Colonic mucosa (tissue), 4 donors: ENCODE measurements around the gene BTN1A1. TPM values are rescaled to one million over a fixed set of nuclear protein-coding genes. Genes with fewer than 3 reads are reported as not detected.
A peak's percentile ranks its signal among the peaks of the same experiment; 100 is the strongest.
"Not testable (repeated sequence)": the region's sequence is repeated elsewhere in the genome, so short reads cannot be mapped to it uniquely, and the experiment has no call there.

Experiments used
- DNase-seq: peaks from one replicate; pipeline ENCODE4 v3.0.0-alpha.2; 2020
- H3K27ac ChIP-seq: fragments of 200-600 bp; one replicate; pipeline ENCODE4 v1.8.0; 2021
- H3K27me3 ChIP-seq: fragments of 200-600 bp; one replicate; pipeline ENCODE4 v1.8.0; 2021
- H3K36me3 ChIP-seq: fragments of 200-600 bp; one replicate; pipeline ENCODE4 v1.8.0; 2021
- H3K4me1 ChIP-seq: fragments of 200-600 bp; one replicate; pipeline ENCODE4 v1.8.0; 2021; ENCODE audit warnings: mild to moderate bottlenecking
- H3K4me3 ChIP-seq: fragments of 200-600 bp; one replicate; pipeline ENCODE4 v1.8.0; 2021
- H3K9ac ChIP-seq, 2 donors: one replicate each; pipeline ENCODE4 v1.7.0; 2013; ENCODE audit warnings: control low read depth in 2 of 2, low read depth in 2 of 2, low read length in 2 of 2
- H3K9me3 ChIP-seq: fragments of 200-600 bp; one replicate; pipeline ENCODE4 v1.8.0; 2021
- intact Hi-C: fragments of 100-400 bp; cut with DNase I; formaldehyde crosslinking; loops from one replicate; pipeline ENCODE4 v1.14.1; 2022
- total RNA-seq, 2 donors: library from RNA; stranded (reverse); fragmentation: NEBNext Ultra II Directional in 1 of 2; extraction: Animal tissue kit (Norgen Biotek cat#: 25700) in 1 of 2; gene quantifications; one replicate each; pipeline ENCODE4 v1.2.1, GENCODE V29; 2021
- TF ChIP-seq, protein P1 (sequence below): fragments of 200-600 bp; IDR thresholded peaks from one replicate; pipeline ENCODE4 v1.8.0; 2022; ENCODE audit warnings: antibody characterized with exemption, mild to moderate bottlenecking
- donor health status: healthy.
- donor health status: DM: no; HTN: no; CAD: no.
- donor health status: DM: no; HTN: no; CAD: no.

Gene BTN1A1
- total RNA-seq, 2 donors from 2014 or later, result not detected

DNA sequence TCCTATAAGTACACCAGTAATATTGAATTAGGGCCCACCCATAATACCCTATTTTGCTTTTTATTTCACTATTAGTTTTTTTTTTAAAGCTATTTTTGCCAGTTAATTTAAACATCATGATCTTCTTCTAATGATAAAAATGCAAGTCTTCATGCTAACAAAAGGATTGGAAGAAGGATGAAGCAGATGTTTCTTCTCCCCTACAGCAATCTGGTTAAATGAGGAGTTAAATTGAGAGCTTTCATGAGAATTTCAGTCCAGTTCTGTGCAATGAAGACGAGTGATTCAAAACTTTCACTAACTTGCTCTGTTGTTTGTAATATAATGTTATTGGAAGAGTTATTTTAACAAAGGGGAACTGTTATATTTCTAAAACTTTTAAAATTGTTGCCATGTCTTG lies 41.5 kb downstream of the BTN1A1 start:
- Histone ChIP-seq H3K4me1 (peaks cover 12% of the 10 kb centered on the region), H3K9me3 (no peaks in the 10 kb centered on the region), H3K9ac (no peak overlapping the region), H3K36me3 (no peaks in the 10 kb centered on the region), H3K4me3 (no peak overlapping the region), H3K27ac (no peak overlapping the region), H3K27me3 (no peaks in the 10 kb centered on the region)
- TF ChIP-seq, protein P1, sequence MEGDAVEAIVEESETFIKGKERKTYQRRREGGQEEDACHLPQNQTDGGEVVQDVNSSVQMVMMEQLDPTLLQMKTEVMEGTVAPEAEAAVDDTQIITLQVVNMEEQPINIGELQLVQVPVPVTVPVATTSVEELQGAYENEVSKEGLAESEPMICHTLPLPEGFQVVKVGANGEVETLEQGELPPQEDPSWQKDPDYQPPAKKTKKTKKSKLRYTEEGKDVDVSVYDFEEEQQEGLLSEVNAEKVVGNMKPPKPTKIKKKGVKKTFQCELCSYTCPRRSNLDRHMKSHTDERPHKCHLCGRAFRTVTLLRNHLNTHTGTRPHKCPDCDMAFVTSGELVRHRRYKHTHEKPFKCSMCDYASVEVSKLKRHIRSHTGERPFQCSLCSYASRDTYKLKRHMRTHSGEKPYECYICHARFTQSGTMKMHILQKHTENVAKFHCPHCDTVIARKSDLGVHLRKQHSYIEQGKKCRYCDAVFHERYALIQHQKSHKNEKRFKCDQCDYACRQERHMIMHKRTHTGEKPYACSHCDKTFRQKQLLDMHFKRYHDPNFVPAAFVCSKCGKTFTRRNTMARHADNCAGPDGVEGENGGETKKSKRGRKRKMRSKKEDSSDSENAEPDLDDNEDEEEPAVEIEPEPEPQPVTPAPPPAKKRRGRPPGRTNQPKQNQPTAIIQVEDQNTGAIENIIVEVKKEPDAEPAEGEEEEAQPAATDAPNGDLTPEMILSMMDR, result no peak
- DNase-seq, result no peak
- intact Hi-C loops, result no loop called here

DNA sequence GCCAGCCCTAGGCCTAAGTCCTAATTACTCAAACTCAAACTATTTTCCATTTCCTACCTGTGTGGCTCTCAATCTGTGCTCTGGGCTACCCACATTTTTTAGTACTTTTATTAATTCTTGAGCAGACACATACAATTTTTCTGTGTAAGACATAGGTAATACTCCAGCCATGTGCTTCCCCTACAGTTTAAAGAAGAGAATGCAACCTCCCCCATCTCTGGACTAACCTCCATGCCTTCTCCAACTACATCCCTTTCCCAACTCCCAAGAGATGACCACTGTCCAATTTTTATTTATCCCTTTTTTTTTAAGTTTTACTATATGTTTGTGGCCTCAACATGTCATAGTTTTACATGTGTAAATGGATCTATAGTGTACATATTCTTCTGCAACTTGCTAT lies 43.9 kb downstream of the BTN1A1 start:
- H3K4me1 ChIP-seq, result peaks cover 7% of the 10 kb centered on the region
- TF ChIP-seq, protein P1, result no peak
- no peak overlapping the region for H3K27ac ChIP-seq
- H3K4me3 ChIP-seq, result no peak overlapping the region
- DNase-seq, result no peak
- no peak overlapping the region for H3K9ac ChIP-seq
- H3K9me3 ChIP-seq, result no peaks in the 10 kb centered on the region
- H3K27me3 ChIP-seq, result no peaks in the 10 kb centered on the region
- intact Hi-C loops, result no loop called here
- no peaks in the 10 kb centered on the region for H3K36me3 ChIP-seq

DNA sequence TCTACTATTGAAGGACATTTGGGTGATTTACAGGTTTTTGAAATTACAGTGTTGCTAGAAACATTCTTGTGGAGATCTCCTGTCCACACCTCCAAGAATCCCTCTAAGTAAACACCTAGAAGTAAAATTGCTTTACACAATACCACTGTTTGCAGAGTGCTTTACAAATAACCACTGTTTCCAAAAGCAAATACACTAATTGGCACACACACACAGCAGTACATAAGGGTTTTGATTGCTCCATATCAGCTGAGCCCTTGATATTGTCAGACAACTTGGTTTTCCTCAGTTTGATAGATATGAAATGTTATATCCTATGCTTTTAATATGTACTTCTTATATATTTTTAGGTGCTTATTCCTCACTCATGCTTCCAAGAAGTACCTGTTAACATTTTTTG lies 44.4 kb downstream of the BTN1A1 start:
- H3K27me3 ChIP-seq, result no peaks in the 10 kb centered on the region
- H3K9me3 ChIP-seq, result no peaks in the 10 kb centered on the region
- peaks cover 3% of the 10 kb centered on the region for H3K4me1 ChIP-seq
- no peak overlapping the region for H3K9ac ChIP-seq
- intact Hi-C loops, result no loop called here
- no peak overlapping the region for H3K27ac ChIP-seq
- H3K36me3 ChIP-seq, result no peaks in the 10 kb centered on the region
- TF ChIP-seq, protein P1, result no peak
- H3K4me3 ChIP-seq, result no peak overlapping the region
- DNase-seq, result no peak

DNA sequence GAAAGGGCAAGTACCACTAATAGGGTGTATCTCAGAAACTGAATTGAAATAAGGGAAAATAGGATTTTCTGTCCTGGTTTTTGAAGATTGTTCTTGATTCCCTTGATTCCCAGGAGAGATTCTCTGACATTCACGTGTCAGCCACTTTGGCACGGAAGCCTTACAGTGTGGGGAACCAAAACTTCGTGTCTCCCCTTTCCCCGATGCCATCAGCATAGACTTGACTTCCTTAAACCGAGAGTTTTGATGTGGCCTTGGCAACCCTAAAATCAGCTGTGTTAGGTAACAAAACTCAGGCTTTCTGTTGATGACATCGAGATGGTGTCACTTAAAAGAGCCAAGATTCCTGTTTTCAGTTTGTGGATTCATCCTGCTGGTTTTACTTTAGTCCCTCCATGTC lies 45.5 kb downstream of the BTN1A1 start:
- no peak overlapping the region for H3K9ac ChIP-seq
- DNase-seq, result no peak
- H3K4me1 ChIP-seq, result no peaks in the 10 kb centered on the region
- no peaks in the 10 kb centered on the region for H3K36me3 ChIP-seq
- TF ChIP-seq, protein P1, result no peak
- H3K27ac ChIP-seq, result no peak overlapping the region
- no peak overlapping the region for H3K4me3 ChIP-seq
- H3K27me3 ChIP-seq, result no peaks in the 10 kb centered on the region
- intact Hi-C loops, result no loop called here
- H3K9me3 ChIP-seq, result no peaks in the 10 kb centered on the region

DNA sequence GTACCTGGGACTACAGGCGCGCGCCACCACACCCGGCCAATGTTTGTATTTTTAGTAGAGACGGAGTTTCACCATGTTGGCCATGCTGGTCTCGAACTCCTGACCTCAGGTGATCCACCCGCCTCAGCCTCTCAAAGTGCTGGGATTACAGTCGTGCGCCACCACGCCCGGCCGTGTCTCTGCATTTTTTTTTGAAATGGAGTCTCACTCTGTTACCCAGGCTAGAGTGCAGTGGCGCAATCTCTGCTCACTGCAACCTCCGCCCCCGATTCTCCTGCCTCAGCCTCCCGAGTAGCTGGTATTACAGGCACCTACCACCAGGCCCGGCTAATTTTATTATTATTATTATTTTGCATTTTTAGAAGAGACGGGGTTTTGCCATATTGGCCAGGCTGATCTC lies 47.3 kb downstream of the BTN1A1 start:
- H3K9ac ChIP-seq, H3K27me3 ChIP-seq, intact Hi-C loops, H3K4me1 ChIP-seq, DNase-seq, H3K9me3 ChIP-seq, H3K27ac ChIP-seq, H3K36me3 ChIP-seq, H3K4me3 ChIP-seq: not testable (repeated sequence)

DNA sequence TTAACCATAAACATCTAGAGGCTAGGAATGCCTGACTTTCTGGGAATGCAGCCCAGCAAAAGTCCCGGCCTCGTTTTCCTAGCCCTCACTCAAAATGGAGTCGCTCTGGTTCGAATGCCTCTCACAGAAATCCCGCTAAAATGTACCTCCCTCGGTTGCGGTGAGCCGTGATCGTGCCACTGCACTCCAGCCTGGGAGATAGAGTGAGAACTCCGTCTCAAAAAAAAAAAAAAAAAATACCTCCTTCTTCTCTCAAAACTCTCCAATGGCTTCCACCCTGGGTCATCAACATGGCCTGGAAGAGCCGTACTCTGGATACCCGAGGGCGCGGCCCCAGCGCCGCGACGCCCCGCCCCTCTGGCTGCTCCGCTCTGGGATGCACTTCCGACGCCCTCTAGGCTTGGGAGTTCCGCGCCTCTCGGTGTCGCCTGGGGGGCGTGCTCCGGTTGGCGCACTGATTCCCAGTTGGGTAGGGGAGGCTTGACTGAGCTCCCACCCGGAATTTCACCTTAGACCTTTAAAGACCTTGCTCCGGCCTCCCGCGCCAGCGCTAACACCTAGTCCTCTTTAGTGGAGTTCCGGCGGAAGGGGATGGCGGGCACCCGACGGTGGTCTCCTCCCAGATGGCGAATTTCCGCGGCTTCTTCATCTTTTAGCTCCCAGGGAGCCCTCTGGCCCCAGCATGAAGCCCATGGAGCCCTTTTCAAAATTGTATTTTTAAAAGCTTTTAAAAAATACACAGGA lies 50.3 kb downstream of the BTN1A1 start:
- Histone ChIP-seq H3K36me3 (no peaks in the 10 kb centered on the region), H3K4me1 (no peaks in the 10 kb centered on the region), H3K27ac (no peak overlapping the region), H3K4me3 (peak overlapping the region; percentile 52), H3K9me3 (no peaks in the 10 kb centered on the region), H3K9ac (peak overlapping the region; percentile 20 to 32), H3K27me3 (no peaks in the 10 kb centered on the region)
- TF ChIP-seq, protein P1, result no peak
- intact Hi-C loops, result no loop called here
- DNase-seq, result peak; percentile 76
